ENCODE data around the gene SORL1. TPM values are rescaled to one million over a fixed set of nuclear protein-coding genes. Genes with fewer than 3 reads are reported as not detected.
A peak's percentile ranks its signal among the peaks of the same experiment; 100 is the strongest.

Gene SORL1
- total and polyA plus RNA-seq, 4 donors, result 21.4 to 80.6 (median 29.3) TPM

DNA sequence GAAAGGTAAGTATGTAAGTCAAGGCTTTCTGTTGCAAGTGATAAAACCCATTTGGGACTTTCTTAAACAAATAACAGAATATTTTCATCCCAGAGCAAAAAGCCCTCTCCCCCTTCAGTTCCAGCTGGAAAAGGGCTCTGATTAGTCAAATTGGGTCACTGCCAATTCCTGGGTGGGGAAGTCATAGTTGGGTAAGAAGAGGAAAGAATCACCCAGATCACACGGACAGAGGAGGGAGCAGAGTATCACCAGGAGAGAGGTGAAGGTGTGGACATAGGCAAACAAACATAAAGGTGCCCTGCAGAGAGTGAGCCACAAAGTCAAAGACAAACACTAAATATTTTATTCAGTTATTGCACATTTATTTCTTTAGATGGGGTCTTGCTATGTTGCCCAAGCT is 36.3 kb upstream of the SORL1 start:
- no peak for DNase-seq (ENCODE audit: low read depth in 4 of 6, low spot score in 6 of 6)
- peaks cover 13% of the 10 kb centered on the region for H3K4me1 ChIP-seq (ENCODE audit: control insufficient read depth, insufficient read depth, low read length)
- no peaks in the 10 kb centered on the region for H3K27me3 ChIP-seq (ENCODE audit: control insufficient read depth, insufficient read depth, low read length)
- no CpG with 5 or more reads among the region's 1 CpG for WGBS (ENCODE audit: insufficient coverage)
- no peaks in the 10 kb centered on the region for H3K36me3 ChIP-seq (ENCODE audit: control insufficient read depth, insufficient read depth, low read length)
- no peaks in the 10 kb centered on the region for H3K9me3 ChIP-seq (ENCODE audit: control insufficient read depth, insufficient read depth, low read length)
- no peak overlapping the region for H3K4me3 ChIP-seq (ENCODE audit: low read depth, low read length)
- H3K27ac ChIP-seq (ENCODE audit: low read depth, low read length), result no peak overlapping the region

DNA sequence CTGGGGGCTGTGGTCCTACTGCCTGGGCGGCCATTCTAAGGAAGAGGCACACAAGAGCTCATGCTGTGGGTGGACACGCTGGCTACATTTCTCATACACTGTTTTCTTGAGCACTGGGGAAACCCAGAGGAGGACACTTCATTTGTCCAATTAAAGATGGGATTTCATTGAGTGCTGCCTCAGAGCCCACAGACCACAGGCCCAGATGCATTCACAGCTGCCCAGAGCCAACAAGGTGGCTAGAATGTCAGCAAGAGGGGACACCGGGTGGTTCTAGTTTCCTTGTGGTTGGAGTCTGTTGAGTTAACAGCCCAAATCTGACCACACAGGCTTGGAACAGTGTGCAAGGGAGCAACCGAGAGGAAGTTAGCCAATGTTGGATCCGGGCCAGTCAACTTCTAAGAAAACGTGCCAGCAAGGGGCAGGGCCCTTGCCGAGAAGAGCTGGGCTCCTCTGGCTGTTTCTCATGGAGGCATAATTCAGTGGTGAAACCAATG is 35.0 kb upstream of the SORL1 start:
- Histone ChIP-seq H3K27me3 (ENCODE audit: control insufficient read depth, insufficient read depth, low read length) (no peaks in the 10 kb centered on the region), H3K4me3 (ENCODE audit: low read depth, low read length) (no peak overlapping the region), H3K27ac (ENCODE audit: low read depth, low read length) (peak overlapping the region; percentile 25), H3K9me3 (ENCODE audit: control insufficient read depth, insufficient read depth, low read length) (no peaks in the 10 kb centered on the region), H3K4me1 (ENCODE audit: control insufficient read depth, insufficient read depth, low read length) (peaks cover 13% of the 10 kb centered on the region), H3K36me3 (ENCODE audit: control insufficient read depth, insufficient read depth, low read length) (no peaks in the 10 kb centered on the region)
- 27% methylated on average over 7 of the region's 7 CpGs for WGBS (ENCODE audit: insufficient coverage)
- DNase-seq (ENCODE audit: low read depth in 4 of 6, low spot score in 6 of 6), result peak; percentile 64 to 94 (median 78)

GRCh38 chr11:121417607-121418006 is 34.5 kb upstream of the SORL1 start:
- peak overlapping the region; percentile 25 for H3K27ac ChIP-seq (ENCODE audit: low read depth, low read length)
- H3K27me3 ChIP-seq (ENCODE audit: control insufficient read depth, insufficient read depth, low read length), result no peaks in the 10 kb centered on the region
- no peak for DNase-seq (ENCODE audit: low read depth in 4 of 6, low spot score in 6 of 6)
- no CpG with 5 or more reads among the region's 2 CpGs for WGBS (ENCODE audit: insufficient coverage)
- peaks cover 13% of the 10 kb centered on the region for H3K4me1 ChIP-seq (ENCODE audit: control insufficient read depth, insufficient read depth, low read length)
- H3K4me3 ChIP-seq (ENCODE audit: low read depth, low read length), result no peak overlapping the region
- H3K9me3 ChIP-seq (ENCODE audit: control insufficient read depth, insufficient read depth, low read length), result no peaks in the 10 kb centered on the region
- no peaks in the 10 kb centered on the region for H3K36me3 ChIP-seq (ENCODE audit: control insufficient read depth, insufficient read depth, low read length)

- peak in 1 of 6 donors; percentile 22 for DNase-seq (ENCODE audit: low read depth in 4 of 6, low spot score in 6 of 6)
- WGBS (ENCODE audit: insufficient coverage), result 90% methylated on average over 5 of the region's 7 CpGs
- Histone ChIP-seq H3K27ac (ENCODE audit: low read depth, low read length) (no peak overlapping the region), H3K27me3 (ENCODE audit: control insufficient read depth, insufficient read depth, low read length) (no peaks in the 10 kb centered on the region), H3K36me3 (ENCODE audit: control insufficient read depth, insufficient read depth, low read length) (no peaks in the 10 kb centered on the region), H3K4me3 (ENCODE audit: low read depth, low read length) (no peak overlapping the region), H3K9me3 (ENCODE audit: control insufficient read depth, insufficient read depth, low read length) (no peaks in the 10 kb centered on the region), H3K4me1 (ENCODE audit: control insufficient read depth, insufficient read depth, low read length) (peaks cover 13% of the 10 kb centered on the region)
Observed at GRCh38 chr11:121418625-121419114, 33.4 kb upstream of the SORL1 start.

DNA sequence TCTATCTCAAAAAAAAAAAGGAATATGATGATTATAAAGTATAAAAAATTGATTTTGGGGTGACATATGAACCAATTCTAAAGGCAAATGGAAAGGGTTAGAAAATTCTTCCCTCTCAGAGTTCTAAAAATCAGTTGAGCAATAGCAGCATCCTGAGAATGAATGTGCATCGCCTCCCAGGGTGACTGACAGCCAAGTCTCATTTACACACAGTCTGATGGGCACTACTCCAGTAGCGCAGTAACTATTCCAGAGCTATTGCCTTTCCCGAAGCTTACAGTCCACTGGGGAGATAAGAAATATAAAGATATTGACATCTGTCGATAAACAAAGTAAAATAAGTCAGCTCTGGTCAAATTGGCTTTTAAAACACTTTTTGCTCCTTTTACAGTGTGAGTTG is 32.3 kb upstream of the SORL1 start:
- Histone ChIP-seq H3K27ac (ENCODE audit: low read depth, low read length) (no peak overlapping the region), H3K27me3 (ENCODE audit: control insufficient read depth, insufficient read depth, low read length) (no peaks in the 10 kb centered on the region), H3K36me3 (ENCODE audit: control insufficient read depth, insufficient read depth, low read length) (no peaks in the 10 kb centered on the region), H3K4me1 (ENCODE audit: control insufficient read depth, insufficient read depth, low read length) (peaks cover 13% of the 10 kb centered on the region), H3K9me3 (ENCODE audit: control insufficient read depth, insufficient read depth, low read length) (no peaks in the 10 kb centered on the region), H3K4me3 (ENCODE audit: low read depth, low read length) (no peak overlapping the region)
- DNase-seq (ENCODE audit: low read depth in 4 of 6, low spot score in 6 of 6), result peak in 2 of 6 donors; percentile 43 to 70
- 71% methylated on average over 1 of the region's 4 CpGs for WGBS (ENCODE audit: insufficient coverage)

- H3K27ac ChIP-seq (ENCODE audit: low read depth, low read length), result no peak overlapping the region
- no peaks in the 10 kb centered on the region for H3K27me3 ChIP-seq (ENCODE audit: control insufficient read depth, insufficient read depth, low read length)
- no peaks in the 10 kb centered on the region for H3K36me3 ChIP-seq (ENCODE audit: control insufficient read depth, insufficient read depth, low read length)
- 90% methylated on average over 1 of the region's 2 CpGs for WGBS (ENCODE audit: insufficient coverage)
- peaks cover 13% of the 10 kb centered on the region for H3K4me1 ChIP-seq (ENCODE audit: control insufficient read depth, insufficient read depth, low read length)
- H3K4me3 ChIP-seq (ENCODE audit: low read depth, low read length), result no peak overlapping the region
- DNase-seq (ENCODE audit: low read depth in 4 of 6, low spot score in 6 of 6), result no peak
- H3K9me3 ChIP-seq (ENCODE audit: control insufficient read depth, insufficient read depth, low read length), result no peaks in the 10 kb centered on the region
Observed at GRCh38 chr11:121420398-121420797, 31.7 kb upstream of the SORL1 start.

DNA sequence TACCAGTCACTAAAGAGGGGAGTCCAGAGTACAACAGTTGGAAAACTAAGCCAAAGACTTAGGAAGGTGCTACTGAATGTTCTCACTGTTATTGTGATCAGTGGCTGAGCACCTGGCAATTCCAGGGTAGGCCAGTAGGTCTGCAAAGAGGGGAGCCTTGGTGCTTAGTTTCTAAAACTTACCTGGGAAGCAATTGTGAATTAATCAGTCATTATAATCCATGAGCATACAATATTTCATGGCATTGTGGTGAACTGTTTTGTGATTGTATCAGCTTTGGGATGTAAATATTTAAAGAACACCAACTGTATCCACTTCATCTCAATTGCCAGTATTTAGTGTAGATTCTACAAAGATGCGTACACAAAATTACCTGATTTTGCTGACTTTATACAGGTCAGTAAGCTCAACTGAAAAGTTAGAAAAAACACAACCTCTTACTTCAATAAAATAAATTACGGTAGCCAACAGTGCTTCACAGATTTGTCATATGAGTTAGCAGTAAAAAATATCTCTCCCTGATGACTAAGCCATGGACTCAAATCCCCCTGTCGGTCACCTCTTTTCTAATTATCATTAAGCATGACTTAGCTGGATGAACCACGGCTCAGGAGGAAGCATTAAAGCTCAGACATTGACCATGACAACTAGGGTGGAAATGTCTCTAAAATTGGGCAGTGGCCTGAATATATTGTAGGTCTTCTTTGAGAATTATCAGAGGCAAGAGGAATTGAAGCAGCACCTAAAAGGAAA is 30.8 kb upstream of the SORL1 start:
- H3K27ac ChIP-seq (ENCODE audit: low read depth, low read length), result no peak overlapping the region
- no peaks in the 10 kb centered on the region for H3K9me3 ChIP-seq (ENCODE audit: control insufficient read depth, insufficient read depth, low read length)
- 82% methylated on average over 2 of the region's 4 CpGs for WGBS (ENCODE audit: insufficient coverage)
- H3K4me1 ChIP-seq (ENCODE audit: control insufficient read depth, insufficient read depth, low read length), result peaks cover 13% of the 10 kb centered on the region
- no peaks in the 10 kb centered on the region for H3K36me3 ChIP-seq (ENCODE audit: control insufficient read depth, insufficient read depth, low read length)
- DNase-seq (ENCODE audit: low read depth in 4 of 6, low spot score in 6 of 6), result no peak
- H3K27me3 ChIP-seq (ENCODE audit: control insufficient read depth, insufficient read depth, low read length), result no peaks in the 10 kb centered on the region
- H3K4me3 ChIP-seq (ENCODE audit: low read depth, low read length), result no peak overlapping the region

DNA sequence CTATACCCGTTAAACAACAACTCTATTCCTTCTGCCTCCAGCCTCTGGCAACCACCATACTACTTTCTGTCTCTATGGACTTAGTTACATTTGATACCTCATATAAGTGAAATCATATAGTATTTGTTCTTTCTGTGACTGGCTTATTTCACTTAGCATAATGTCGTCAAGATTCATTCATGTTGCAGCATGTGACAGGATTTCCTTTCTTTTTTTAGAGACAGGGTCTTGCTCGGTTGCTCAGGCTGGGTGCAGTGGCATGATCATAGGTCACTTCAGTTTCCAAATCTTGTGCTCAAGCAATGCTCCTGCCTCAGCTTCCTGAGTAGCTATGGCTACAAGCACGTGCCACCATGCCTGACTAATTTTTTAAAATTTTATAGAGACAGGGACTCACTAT is 29.4 kb upstream of the SORL1 start:
- Histone ChIP-seq H3K9me3 (ENCODE audit: control insufficient read depth, insufficient read depth, low read length) (no peaks in the 10 kb centered on the region), H3K4me1 (ENCODE audit: control insufficient read depth, insufficient read depth, low read length) (peaks cover 13% of the 10 kb centered on the region), H3K27ac (ENCODE audit: low read depth, low read length) (no peak overlapping the region), H3K4me3 (ENCODE audit: low read depth, low read length) (no peak overlapping the region), H3K36me3 (ENCODE audit: control insufficient read depth, insufficient read depth, low read length) (no peaks in the 10 kb centered on the region), H3K27me3 (ENCODE audit: control insufficient read depth, insufficient read depth, low read length) (peaks cover 3% of the 10 kb centered on the region)
- DNase-seq (ENCODE audit: low read depth in 4 of 6, low spot score in 6 of 6), result no peak
- WGBS (ENCODE audit: insufficient coverage), result 96% methylated on average over 2 of the region's 4 CpGs

DNA sequence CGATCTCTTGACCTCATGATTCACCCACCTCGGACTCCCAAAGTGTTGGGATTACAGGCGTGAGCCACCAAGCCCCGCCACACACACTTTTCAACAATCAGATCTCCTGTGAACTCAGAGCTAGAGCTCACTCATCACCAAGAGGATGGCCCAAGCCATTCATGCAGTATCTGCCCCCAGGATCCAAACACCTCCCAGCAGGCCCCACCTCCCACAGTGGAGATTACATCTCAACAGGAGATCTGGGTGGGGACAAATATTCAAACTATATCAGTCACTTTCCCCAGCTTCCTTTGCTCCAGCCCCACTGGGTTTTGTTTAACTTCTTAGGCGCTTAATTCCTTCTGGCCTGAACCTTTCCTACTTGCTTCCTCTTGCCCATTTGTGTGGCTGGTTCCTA is 26.3 kb upstream of the SORL1 start:
- WGBS (ENCODE audit: insufficient coverage), result 97% methylated on average over 5 of the region's 5 CpGs
- no peak overlapping the region for H3K27ac ChIP-seq (ENCODE audit: low read depth, low read length)
- no peak for DNase-seq (ENCODE audit: low read depth in 4 of 6, low spot score in 6 of 6)

More for the DNA sequence above, 26.3 kb upstream of the SORL1 start:
- Histone ChIP-seq H3K27me3 (ENCODE audit: control insufficient read depth, insufficient read depth, low read length) (peaks cover 3% of the 10 kb centered on the region), H3K4me1 (ENCODE audit: control insufficient read depth, insufficient read depth, low read length) (peaks cover 7% of the 10 kb centered on the region), H3K9me3 (ENCODE audit: control insufficient read depth, insufficient read depth, low read length) (no peaks in the 10 kb centered on the region), H3K4me3 (ENCODE audit: low read depth, low read length) (no peak overlapping the region), H3K36me3 (ENCODE audit: control insufficient read depth, insufficient read depth, low read length) (no peaks in the 10 kb centered on the region)

All from spinal cord (tissue), 10 donors.